IPS-18c (cell line): ENCODE measurements around the gene EOGT.

Experiments used
- H3K4me3 ChIP-seq: 2 replicates; pipeline ENCODE4 v1.7.0; 2013; ENCODE audit warnings: low read depth, mild to moderate bottlenecking, low read length, moderate library complexity; ENCODE audit not compliant: insufficient read depth
- H3K9me3 ChIP-seq: one replicate; pipeline ENCODE4 v1.6.1; 2013; ENCODE audit warnings: mild to moderate bottlenecking, low read length, moderate library complexity; ENCODE audit not compliant: control insufficient read depth, insufficient read depth

The EOGT gene

DNA sequence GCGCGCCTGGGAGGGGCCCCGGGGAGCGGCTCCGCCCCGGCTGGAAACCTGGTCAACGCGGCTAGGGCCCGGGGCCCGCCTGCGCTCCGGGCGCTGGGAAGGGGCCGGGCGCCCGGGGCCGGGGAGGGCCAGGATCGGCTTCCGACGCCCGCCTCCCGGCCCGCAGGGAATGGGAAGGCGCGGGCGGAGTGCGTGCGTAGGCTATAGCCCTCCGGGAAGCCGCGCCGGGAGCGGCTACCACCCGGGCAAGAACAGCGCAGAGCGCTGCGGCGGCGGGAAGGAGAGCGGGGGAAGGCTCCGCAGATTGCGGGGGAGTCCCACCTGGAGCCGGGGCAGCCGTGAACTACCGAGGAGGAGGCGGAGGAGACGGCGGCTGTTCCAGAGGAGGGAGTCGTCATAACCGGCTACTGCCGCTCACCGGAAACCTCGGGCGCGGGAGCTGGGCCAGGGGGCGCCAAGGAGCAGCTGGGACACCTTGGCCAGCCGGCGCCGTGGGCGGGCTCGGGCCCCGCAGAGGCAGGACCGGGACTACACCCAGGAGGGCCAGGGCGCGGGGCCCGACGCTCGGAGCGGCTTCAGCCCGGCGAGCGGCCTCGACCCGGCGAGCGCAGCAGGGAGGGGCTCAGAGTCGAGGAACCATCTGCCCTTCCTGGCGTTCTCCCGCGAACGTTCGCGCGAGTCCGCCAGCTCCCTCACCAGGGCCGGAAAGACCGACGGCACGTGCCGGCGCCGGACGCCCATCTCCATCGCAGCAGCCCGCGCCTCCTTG lies at the start of gene EOGT:
Gene EOGT (minus strand): TSS at position 432 of the 769 bp plus-strand sequence. CDS start 3,838 bp downstream, outside the sequence.
- Histone ChIP-seq H3K4me3 (peak within 1 kb of the TSS; percentile 81), H3K9me3 (no peaks in the 10 kb centered on the region)

DNA sequence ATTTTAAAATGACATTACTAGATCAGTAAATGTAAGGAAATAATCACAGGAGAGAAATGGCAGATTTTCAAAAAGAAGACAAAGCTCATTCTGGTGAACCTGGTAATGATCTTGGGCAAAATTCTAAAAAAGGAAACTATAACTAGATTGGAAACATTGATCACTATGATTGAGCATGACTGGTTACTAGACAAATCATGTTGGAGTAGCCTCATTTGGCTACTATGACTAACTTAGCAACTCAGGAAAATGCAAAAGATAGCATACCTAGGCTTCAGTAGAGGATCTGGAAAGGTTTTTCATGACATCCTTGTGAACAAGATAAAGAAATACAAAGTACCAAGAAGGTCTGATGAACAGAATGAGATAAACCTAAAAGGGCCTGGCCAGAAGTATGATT lies 46.2 kb upstream of the EOGT start:
- H3K9me3 ChIP-seq, result no peaks in the 10 kb centered on the region
- no peak overlapping the region for H3K4me3 ChIP-seq

DNA sequence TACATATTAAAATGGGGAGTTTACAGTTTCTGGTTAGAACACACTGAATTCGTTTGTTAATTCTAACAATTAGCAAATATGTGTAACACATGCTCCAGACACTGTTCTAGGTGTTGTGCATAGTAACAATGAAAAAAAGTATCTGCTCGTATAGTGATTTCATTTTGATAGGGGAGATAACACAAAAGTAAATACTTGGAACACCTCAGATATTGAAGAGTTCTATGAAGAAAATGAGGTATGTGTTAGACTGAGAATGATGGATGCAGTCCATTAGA lies 45.4 kb upstream of the EOGT start:
- Histone ChIP-seq H3K4me3 (no peak overlapping the region), H3K9me3 (no peaks in the 10 kb centered on the region)

DNA sequence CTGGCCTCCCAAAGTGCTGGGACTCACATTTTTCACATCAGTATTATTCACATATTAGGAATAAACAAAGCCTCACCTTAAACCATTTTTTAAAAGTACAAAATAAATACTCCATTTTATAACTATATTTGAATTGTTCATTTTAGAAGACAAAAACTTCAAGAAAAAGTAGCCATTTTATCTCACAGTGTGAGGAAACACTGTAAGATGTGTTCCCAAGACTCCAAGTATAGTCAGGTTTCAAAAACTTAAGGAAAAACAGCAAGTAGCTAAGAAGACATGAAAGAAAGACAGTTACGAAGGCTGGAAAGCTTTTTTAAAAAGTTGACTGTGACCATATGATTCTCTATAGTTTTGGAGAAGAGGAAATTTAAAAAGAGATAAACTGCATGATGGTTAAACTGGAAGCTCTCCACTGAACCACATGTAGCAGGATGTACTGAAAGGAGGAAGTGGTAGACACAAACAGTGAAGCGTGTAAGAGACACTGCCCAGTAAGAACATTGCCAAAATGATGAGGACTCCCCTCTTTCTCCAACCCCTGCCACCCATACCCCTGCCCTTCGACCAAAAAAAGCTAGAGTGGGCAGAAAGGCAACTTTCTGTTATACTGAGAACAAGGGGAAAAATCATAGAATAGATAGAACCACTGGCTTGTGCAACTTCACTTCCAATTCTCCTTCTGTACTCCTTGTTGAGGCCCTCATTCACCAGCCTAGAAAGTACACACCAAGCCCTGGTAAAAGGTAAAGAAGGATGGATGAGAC lies 44.9 kb upstream of the EOGT start:
- H3K4me3 ChIP-seq, result no peak overlapping the region
- no peaks in the 10 kb centered on the region for H3K9me3 ChIP-seq

DNA sequence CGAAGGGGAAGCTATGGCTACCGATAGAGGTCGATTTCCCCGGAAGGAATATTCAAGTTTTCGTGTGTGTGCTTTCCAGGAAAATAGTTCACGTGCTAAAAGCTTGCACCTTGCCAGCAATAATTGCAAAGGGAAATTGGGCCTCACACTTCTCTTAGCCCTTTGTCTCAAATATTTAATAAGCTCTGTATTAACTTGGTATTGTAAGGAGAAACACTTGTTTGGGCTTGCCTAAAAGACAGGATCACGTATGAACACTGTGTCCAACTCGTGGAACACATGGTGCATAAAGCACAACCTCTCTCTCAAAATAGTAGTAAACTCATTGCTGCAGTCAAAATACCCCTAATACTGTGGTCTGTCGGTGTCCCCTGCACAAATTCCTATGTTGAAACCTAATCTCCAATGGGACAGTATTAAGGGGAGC lies 39.0 kb upstream of the EOGT start:
- Histone ChIP-seq H3K9me3 (no peaks in the 10 kb centered on the region), H3K4me3 (peak overlapping the region; percentile 99)

DNA sequence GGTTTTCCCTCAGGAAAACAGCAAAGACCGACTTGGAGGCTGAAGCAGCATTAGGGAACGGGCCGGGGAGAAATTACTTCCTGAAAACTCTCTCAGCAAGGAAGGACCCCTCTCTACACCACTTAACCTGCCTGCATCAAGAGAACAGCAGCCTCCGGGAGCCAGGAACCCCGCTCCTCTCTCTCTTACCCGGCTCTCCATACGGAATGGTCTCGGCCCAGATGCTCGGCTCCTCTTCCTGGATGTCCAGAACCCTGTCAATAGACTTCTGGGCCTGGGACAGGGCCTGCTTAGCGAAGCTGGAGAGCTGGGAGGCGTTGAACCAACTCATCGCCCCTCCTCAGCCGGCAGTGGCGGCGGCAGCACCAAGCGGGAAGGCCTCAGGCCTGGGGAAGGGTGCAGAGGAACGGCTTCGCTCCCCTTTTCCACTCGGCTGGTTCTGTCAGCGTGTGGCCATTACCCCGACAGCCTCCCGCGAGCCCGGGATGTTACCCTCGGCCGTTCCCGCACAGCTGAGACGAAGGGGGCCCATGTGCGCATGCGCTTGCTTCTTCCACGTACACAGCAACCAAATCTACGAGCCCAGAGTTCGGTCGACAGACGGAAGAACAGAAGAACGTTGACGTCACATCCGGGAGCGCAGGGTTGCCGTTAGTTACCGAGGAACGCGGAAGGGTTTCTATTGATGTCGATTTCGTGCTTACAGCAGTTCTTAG lies 38.4 kb upstream of the EOGT start, which contains the start of gene TMF1:
Gene TMF1 (minus strand): TSS at position 578 of the 716 bp plus-strand sequence. CDS start 247 bp downstream, at position 331.
- Histone ChIP-seq H3K9me3 (no peaks in the 10 kb centered on the region), H3K4me3 (peak within 1 kb of the TSS; percentile 99)

DNA sequence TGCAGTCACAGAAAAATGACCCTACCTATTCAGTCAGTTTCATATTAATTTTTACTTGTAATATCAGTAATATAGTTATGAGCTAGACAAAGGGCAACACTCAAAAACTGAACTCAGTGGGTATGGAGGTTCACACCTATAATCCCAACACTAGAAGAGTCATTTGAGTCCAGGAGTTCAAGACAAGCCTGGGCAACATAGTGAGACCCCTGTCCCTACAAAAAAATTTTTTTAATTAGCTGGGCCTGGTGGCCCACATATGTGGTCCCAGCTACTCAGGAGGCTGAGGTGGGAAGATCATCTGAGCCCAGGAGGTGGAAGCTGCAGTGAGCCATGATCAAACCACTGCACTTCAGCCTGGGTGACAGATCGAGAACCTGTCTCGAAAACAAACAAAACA lies 35.5 kb upstream of the EOGT start:
- Histone ChIP-seq H3K9me3 (no peaks in the 10 kb centered on the region), H3K4me3 (no peak overlapping the region)

DNA sequence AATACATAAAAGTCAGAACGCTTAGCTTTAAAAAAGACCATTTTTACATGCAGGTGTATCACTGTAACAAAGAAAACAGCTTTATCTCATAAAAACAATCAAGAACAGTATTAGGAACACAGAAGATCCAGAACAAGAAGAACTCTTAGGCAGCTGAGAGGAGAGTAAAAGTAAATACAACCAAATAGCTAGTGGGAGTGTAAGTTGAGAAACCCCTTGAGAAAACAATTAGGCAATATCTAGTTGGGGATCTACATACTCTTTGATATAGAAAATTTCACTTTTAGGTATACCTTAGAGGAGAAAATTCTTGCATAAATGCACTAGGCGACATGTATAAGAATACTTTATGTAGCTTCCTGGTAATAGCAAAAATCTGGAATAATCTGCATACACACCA lies 31.1 kb upstream of the EOGT start:
- Histone ChIP-seq H3K4me3 (no peak overlapping the region), H3K9me3 (no peaks in the 10 kb centered on the region)

DNA sequence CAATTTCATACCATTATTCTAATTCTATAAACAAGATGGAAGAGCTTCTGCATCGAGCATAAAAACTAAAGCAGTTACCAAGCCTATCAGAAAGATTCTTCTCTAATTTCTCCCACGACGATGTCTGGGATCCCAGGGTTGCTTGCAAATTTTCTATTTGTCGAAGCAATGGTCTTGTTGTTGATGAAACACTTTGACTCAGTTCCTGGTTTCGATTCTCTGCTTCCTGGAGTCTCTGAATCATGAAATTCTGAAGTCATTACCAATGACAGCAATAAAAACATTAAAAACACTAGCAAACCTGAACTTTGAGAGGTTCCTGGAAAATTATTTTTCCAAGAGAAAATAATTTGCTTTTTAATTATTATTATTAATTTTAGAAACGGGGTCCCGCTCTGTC lies 20.0 kb upstream of the EOGT start:
- Histone ChIP-seq H3K4me3 (no peak overlapping the region), H3K9me3 (no peaks in the 10 kb centered on the region)

DNA sequence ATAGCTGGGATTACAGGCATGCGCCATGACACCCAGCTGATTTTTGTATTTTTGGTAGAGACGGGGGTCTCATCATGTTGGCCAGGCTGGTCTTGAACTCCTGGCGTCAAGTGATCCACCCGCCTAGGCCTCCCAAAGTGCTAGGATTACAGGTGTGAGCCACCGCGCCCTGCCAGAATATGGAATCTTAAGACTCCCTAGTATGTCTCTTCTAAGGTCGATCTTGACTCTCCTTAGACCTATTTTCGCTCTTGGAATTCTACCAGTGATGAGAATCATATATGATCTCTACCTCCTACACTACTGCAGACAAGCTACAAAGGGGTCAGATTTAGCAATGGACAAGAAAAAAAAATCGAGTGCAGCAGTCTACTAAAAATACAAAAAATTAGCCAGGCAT lies 19.3 kb upstream of the EOGT start:
- H3K9me3 ChIP-seq, result no peaks in the 10 kb centered on the region
- H3K4me3 ChIP-seq, result no peak overlapping the region

DNA sequence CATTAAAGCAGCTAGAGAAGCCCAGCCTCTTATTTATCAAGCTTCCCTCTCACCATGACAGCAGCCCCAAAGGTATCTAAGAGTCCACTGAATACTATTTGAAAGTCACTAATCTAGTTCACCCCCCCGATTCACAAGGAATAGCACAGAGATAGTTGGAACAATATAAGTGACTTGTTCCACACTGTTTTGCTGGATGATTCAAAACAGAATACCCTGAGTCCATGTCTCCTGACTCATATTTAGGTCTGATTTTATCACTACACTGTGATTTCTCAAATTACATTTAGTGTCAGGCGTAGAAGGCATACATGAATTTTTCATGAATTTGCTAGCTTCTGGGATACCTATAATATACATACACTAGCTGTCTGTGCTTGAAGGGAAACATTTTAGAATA lies 18.7 kb upstream of the EOGT start:
- Histone ChIP-seq H3K9me3 (no peaks in the 10 kb centered on the region), H3K4me3 (no peak overlapping the region)

DNA sequence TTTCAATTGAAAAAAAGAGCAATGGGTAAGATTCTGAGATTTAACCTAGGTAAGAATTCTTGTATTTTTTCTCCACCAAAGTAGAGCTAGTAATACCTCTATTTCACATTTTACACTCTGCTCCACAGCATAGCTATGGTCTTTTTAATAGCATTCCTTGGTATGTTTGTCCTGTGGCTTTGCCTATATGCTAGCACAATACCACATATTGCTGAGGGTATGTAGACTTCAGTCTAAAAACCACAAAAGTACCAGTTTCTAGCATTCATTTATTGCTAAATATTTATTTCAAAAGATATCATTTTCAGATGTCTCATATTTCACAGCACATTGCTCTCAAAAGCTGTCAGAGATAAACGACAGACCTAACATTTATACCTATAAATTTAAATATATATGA lies 18.2 kb upstream of the EOGT start:
- Histone ChIP-seq H3K4me3 (no peak overlapping the region), H3K9me3 (no peaks in the 10 kb centered on the region)

DNA sequence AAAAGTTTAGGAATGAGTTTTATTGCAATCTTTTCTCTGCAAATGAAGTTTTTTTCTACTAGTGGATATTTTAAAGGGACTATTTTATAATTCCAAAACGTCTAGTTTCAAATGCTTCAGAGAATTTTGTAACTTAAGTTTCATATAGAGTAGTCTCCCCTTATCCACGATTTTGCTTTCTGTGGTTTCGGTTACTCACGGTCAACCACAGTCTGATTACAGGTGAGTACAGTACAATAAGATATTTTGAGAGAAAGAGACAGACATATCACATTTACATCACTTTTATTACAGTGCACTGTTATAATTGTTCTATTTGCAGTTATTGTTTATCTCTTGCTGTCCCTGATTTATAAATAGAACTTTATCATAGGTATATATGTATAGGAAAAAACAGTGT lies 7.4 kb upstream of the EOGT start:
- no peak overlapping the region for H3K4me3 ChIP-seq

DNA sequence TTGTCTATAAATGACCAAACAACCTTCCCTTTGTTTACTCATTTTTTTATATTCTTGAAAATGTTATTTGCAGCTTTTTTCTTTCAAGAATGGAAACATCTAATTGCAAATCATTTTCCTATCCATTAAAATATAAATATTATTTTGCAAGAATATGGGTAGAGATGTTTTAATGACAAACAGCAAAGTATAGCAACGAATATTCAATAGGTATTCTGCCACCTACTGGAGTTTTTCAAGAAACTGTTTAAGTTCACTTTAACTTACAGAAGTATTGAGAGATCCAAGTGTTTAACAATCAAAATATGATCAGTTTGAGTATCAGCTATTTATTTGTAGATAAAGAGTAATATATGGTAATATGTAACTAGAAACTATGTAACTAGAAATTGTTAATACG lies 6.9 kb upstream of the EOGT start:
- H3K9me3 ChIP-seq, result no peaks in the 10 kb centered on the region
- H3K4me3 ChIP-seq, result no peak overlapping the region

More for the DNA sequence above, 7.4 kb upstream of the EOGT start:
- no peaks in the 10 kb centered on the region for H3K9me3 ChIP-seq

DNA sequence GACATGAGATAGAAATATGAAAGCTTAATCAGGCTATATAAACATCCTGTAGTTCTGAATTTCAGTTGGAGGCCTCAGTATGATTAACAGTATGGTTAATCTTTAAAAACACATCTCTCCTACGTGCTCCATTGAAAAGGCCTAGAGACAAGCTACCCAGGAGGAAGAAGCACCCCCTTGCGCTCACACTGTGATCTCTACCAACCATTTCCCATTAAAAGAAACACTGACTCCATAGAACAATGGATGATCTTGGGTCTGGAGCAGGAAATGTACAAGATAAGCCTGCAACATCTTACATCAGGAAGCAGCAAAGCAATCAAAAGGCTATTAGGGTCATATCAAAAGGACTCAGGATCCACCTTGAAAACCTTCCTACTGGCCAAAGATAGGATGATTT lies 3.4 kb upstream of the EOGT start:
- Histone ChIP-seq H3K4me3 (no peak overlapping the region), H3K9me3 (no peaks in the 10 kb centered on the region)

DNA sequence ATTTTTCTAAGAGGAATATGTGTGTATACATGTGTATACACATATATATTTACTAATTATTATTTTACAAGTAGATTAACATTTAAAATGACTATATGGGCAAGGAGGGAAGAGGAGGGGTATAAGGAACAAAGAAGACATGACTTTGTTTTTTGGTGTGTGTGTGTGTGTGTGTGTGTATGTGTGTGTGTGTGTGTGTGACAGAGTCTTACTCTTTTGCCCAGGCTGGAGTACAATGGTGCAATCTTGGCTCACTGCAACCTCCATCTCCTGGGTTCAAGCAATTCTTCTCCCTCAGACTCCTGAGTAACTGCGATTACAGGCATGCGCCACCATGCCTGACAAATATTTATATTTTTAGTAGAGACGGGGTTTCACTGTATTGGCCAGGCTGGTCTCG lies 2.6 kb upstream of the EOGT start:
- H3K4me3 ChIP-seq, result no peak overlapping the region
- H3K9me3 ChIP-seq, result no peaks in the 10 kb centered on the region

DNA sequence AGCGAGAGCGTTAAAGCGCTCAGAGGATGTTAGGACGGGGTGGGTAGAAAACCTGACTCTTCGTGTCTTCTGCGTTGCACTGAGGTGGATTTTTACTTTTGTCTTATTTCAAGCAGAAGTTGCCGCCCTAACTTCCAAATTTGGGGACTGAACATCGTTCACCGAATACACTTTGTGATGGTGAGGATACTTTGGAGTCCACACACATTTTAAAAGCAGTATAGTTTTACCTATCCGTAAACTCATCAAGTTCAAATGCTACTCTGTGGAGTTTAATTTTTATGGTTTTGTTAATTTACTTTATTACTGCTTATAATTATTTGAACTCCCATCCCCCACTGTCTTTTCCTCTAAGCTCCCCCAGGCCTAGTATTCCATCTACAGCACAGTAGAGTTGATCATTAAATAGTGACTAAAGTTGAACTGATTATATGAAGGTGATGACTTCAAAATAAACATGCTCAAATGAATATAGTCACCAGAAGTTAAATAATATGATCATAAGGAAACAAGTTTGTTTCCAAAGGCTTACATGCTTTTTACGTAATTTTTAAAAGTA lies 617 bp upstream of the EOGT start:
- H3K9me3 ChIP-seq, result no peaks in the 10 kb centered on the region
- H3K4me3 ChIP-seq, result peak overlapping the region; percentile 81

DNA sequence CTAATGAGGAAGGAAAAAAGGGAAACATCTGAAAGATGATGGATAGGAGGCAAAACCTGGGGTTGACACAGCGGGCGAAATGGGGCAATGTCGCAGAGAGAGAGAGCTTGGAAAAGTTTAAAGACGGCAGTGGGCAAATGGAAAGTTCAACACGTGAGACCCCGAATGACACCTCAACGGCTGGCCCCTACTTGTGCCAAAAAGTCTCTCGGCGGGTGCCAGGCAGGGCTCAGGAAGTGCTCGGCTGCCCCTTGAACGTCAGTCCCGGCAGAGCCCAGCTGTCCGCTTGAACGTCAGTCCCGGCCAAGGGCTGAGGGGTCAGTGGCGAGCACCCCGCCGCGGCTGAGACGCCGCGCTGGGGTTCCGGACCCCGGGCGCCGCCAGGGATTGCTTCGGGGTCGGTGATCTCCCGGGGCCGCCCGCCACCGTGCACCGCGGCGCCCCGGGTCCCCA lies 658 bp downstream of the EOGT start:
- Histone ChIP-seq H3K4me3 (peak overlapping the region; percentile 81), H3K9me3 (no peaks in the 10 kb centered on the region)
